GM19025 (cell line): ENCODE measurements around the gene AGPAT3.

Experiments
- ATAC-seq: cut with Tn5 transposase; IDR thresholded peaks from one replicate; pipeline ENCODE4 v1.9.1; 2021; ENCODE audit warnings: mild to moderate bottlenecking, low read depth, moderate library complexity; ENCODE audit not compliant: unreplicated experiment

AGPAT3 gene

GRCh38 chr21:43968410-43969114, 103.5 kb downstream of the AGPAT3 start:
- ATAC-seq = no peak

- no peak for ATAC-seq
Measured at GRCh38 chr21:43969115-43969444, 104.1 kb downstream of the AGPAT3 start.

GRCh38 chr21:43970551-43970950, 105.5 kb downstream of the AGPAT3 start:
- no peak for ATAC-seq

- no peak for ATAC-seq
Measured at GRCh38 chr21:43971201-43971991, 106.4 kb downstream of the AGPAT3 start.

GRCh38 chr21:43971992-43972255, 106.9 kb downstream of the AGPAT3 start:
- no peak for ATAC-seq

GRCh38 chr21:43972850-43973633, 108.0 kb downstream of the AGPAT3 start:
- no peak for ATAC-seq

GRCh38 chr21:43973634-43973955, 108.6 kb downstream of the AGPAT3 start:
- no peak for ATAC-seq

GRCh38 chr21:43974791-43975468, 109.9 kb downstream of the AGPAT3 start:
- no peak for ATAC-seq

- no peak for ATAC-seq
Measured at GRCh38 chr21:43975469-43976098, 110.6 kb downstream of the AGPAT3 start.

GRCh38 chr21:43976661-43977060, 111.6 kb downstream of the AGPAT3 start:
- ATAC-seq = no peak

GRCh38 chr21:43978060-43978459, 113.0 kb downstream of the AGPAT3 start:
- ATAC-seq = no peak

- no peak for ATAC-seq
Measured at GRCh38 chr21:43979654-43980053, 114.6 kb downstream of the AGPAT3 start.

GRCh38 chr21:43981151-43981870, 116.3 kb downstream of the AGPAT3 start:
- ATAC-seq = no peak

- ATAC-seq = no peak
Measured at GRCh38 chr21:43981871-43982210, 116.8 kb downstream of the AGPAT3 start.

GRCh38 chr21:43982489-43983078, 117.6 kb downstream of the AGPAT3 start:
- no peak for ATAC-seq

GRCh38 chr21:43983390-43983789, 118.4 kb downstream of the AGPAT3 start:
- no peak for ATAC-seq

- no peak for ATAC-seq
Measured at GRCh38 chr21:43983860-43984420, 118.9 kb downstream of the AGPAT3 start.

- ATAC-seq = no peak
Measured at GRCh38 chr21:43984905-43985689, 120.1 kb downstream of the AGPAT3 start.
